Measurements from ENCODE around the gene TASOR2.

Gene TASOR2

GRCh38 chr10:5710859-5711258 lies 26.2 kb downstream of the TASOR2 start:
- no peak for TF ChIP-seq CTCF (IDR thresholded peaks at IDR 0.05; ENCODE audit: extremely low read depth, insufficient read depth, missing control alignments)
- in situ Hi-C loops (cut with MboI; ENCODE audit: low pct_unique_long_range_greater_than_20kb, low sequenced_read_pairs, unreplicated experiment) = no loop called here
- DNase-seq (ENCODE audit: low spot score) = no peak

- DNase-seq (ENCODE audit: low spot score) = no peak
- in situ Hi-C loops (cut with MboI; ENCODE audit: low pct_unique_long_range_greater_than_20kb, low sequenced_read_pairs, unreplicated experiment) = no loop called here
- no peak for TF ChIP-seq CTCF (IDR thresholded peaks at IDR 0.05; ENCODE audit: extremely low read depth, insufficient read depth, missing control alignments)
These were observed 27.0 kb downstream of the TASOR2 start for GRCh38 chr10:5711642-5712041.

GRCh38 chr10:5719546-5719945 lies 34.9 kb downstream of the TASOR2 start:
- in situ Hi-C loops (cut with MboI; ENCODE audit: low pct_unique_long_range_greater_than_20kb, low sequenced_read_pairs, unreplicated experiment) = no loop called here
- no peak for DNase-seq (ENCODE audit: low spot score)
- no peak for TF ChIP-seq CTCF (IDR thresholded peaks at IDR 0.05; ENCODE audit: extremely low read depth, insufficient read depth, missing control alignments)

- no peak for TF ChIP-seq CTCF (IDR thresholded peaks at IDR 0.05; ENCODE audit: extremely low read depth, insufficient read depth, missing control alignments)
- no peak for DNase-seq (ENCODE audit: low spot score)
- in situ Hi-C loops (cut with MboI; ENCODE audit: low pct_unique_long_range_greater_than_20kb, low sequenced_read_pairs, unreplicated experiment) = no loop called here
These were observed 35.5 kb downstream of the TASOR2 start for GRCh38 chr10:5720182-5720581.

GRCh38 chr10:5723692-5724091 lies 39.1 kb downstream of the TASOR2 start:
- in situ Hi-C loops (cut with MboI; ENCODE audit: low pct_unique_long_range_greater_than_20kb, low sequenced_read_pairs, unreplicated experiment) = no loop called here
- no peak for TF ChIP-seq CTCF (IDR thresholded peaks at IDR 0.05; ENCODE audit: extremely low read depth, insufficient read depth, missing control alignments)
- no peak for DNase-seq (ENCODE audit: low spot score)

- in situ Hi-C loops (cut with MboI; ENCODE audit: low pct_unique_long_range_greater_than_20kb, low sequenced_read_pairs, unreplicated experiment) = no loop called here
- no peak for DNase-seq (ENCODE audit: low spot score)
- no peak for TF ChIP-seq CTCF (IDR thresholded peaks at IDR 0.05; ENCODE audit: extremely low read depth, insufficient read depth, missing control alignments)
These were observed 46.1 kb downstream of the TASOR2 start for GRCh38 chr10:5730766-5731165.

- in situ Hi-C loops (cut with MboI; ENCODE audit: low pct_unique_long_range_greater_than_20kb, low sequenced_read_pairs, unreplicated experiment) = no loop called here
- no peak for TF ChIP-seq CTCF (IDR thresholded peaks at IDR 0.05; ENCODE audit: extremely low read depth, insufficient read depth, missing control alignments)
- no peak for DNase-seq (ENCODE audit: low spot score)
These were observed 46.9 kb downstream of the TASOR2 start for GRCh38 chr10:5731559-5731958.

Data from GM13977 (cell line).